SU-DHL-6 (cell line): Measurements from ENCODE around the gene KIFC3.

Experiments used
- H2AFZ ChIP-seq: fragments of 200-600 bp; sonication (generic); 2 replicates; pipeline ENCODE4 v1.6.1; 2014; ENCODE audit warnings: low read depth, mild to moderate bottlenecking, moderate library complexity, mixed read lengths, antibody characterized with exemption, low read length; ENCODE audit not compliant: severe bottlenecking
- H3F3A ChIP-seq: fragments of 200-600 bp; shearing (Covaris generic); 2 replicates; pipeline ENCODE4 v1.6.0; 2016; ENCODE audit warnings: antibody characterized with exemption, mild to moderate bottlenecking; ENCODE audit not compliant: insufficient read depth
- H3K27ac ChIP-seq: fragments of 200-600 bp; sonication (generic); 2 replicates; pipeline ENCODE4 v1.5.1; 2016; ENCODE audit warnings: low read depth, mild to moderate bottlenecking, low read length, moderate library complexity, mixed read lengths
- H3K27me3 ChIP-seq: fragments of 200-600 bp; sonication (generic), shearing (Covaris generic); 2 replicates; pipeline ENCODE4 v1.6.0; 2014; ENCODE audit warnings: mild to moderate bottlenecking, low read length
- H3K36me3 ChIP-seq: fragments of 200-600 bp; sonication (generic); 2 replicates; pipeline ENCODE4 v1.6.1; 2014; ENCODE audit warnings: mild to moderate bottlenecking, low read length, mixed read lengths
- H3K4me2 ChIP-seq: fragments of 300-600, 200-600 bp; shearing (Covaris generic), sonication (generic); 2 replicates; pipeline ENCODE4 v1.6.0; 2014; ENCODE audit warnings: low read length, low read depth, mild to moderate bottlenecking; ENCODE audit not compliant: poor library complexity, severe bottlenecking
- H3K4me3 ChIP-seq: fragments of 200-600 bp; sonication (generic); 2 replicates; pipeline ENCODE4 v1.5.1; 2014; ENCODE audit warnings: antibody characterized with exemption, low read length, mild to moderate bottlenecking, mixed read lengths; ENCODE audit not compliant: insufficient read depth, poor library complexity, severe bottlenecking
- H3K79me2 ChIP-seq: fragments of 200-600 bp; sonication (generic); 2 replicates; pipeline ENCODE4 v1.6.1; 2014; ENCODE audit warnings: mild to moderate bottlenecking, low read length, moderate library complexity; ENCODE audit not compliant: insufficient read depth
- H3K9ac ChIP-seq: fragments of 200-600 bp; sonication (generic); 2 replicates; pipeline ENCODE4 v1.7.0; 2014; ENCODE audit warnings: mild to moderate bottlenecking, low read length
- H3K9me2 ChIP-seq: fragments of 200-600 bp; sonication (generic); replicated peaks from 2 replicates; pipeline ENCODE4 v1.6.1; 2014; ENCODE audit warnings: low read length; ENCODE audit not compliant: insufficient read depth
- H3K9me3 ChIP-seq: fragments of 200-600 bp; sonication (generic); 2 replicates; pipeline ENCODE4 v1.6.1; 2014; ENCODE audit warnings: low read length, mixed read lengths; ENCODE audit not compliant: insufficient read depth
- H4K20me1 ChIP-seq: fragments of 200-600 bp; sonication (generic); 2 replicates; pipeline ENCODE4 v1.6.1; 2014; ENCODE audit warnings: low read depth, mild to moderate bottlenecking, antibody characterized with exemption, low read length, moderate library complexity, mixed read lengths
- EZH2phosphoT487 ChIP-seq: fragments of 200-600 bp; sonication (generic), shearing (Covaris generic); conservative IDR thresholded peaks from 2 replicates; pipeline ENCODE4 v1.6.1; 2018; ENCODE audit warnings: mild to moderate bottlenecking, antibody characterized with exemption, low read length, moderate library complexity, mixed read lengths
- TF ChIP-seq, protein P1 (sequence below): fragments of 200-600 bp; sonication (generic); IDR thresholded peaks from one replicate; pipeline ENCODE4 v1.5.1; 2017; ENCODE audit warnings: antibody characterized with exemption, mild to moderate bottlenecking, low read length, moderate library complexity; ENCODE audit not compliant: insufficient read depth, poor library complexity, severe bottlenecking

KIFC3 gene

DNA sequence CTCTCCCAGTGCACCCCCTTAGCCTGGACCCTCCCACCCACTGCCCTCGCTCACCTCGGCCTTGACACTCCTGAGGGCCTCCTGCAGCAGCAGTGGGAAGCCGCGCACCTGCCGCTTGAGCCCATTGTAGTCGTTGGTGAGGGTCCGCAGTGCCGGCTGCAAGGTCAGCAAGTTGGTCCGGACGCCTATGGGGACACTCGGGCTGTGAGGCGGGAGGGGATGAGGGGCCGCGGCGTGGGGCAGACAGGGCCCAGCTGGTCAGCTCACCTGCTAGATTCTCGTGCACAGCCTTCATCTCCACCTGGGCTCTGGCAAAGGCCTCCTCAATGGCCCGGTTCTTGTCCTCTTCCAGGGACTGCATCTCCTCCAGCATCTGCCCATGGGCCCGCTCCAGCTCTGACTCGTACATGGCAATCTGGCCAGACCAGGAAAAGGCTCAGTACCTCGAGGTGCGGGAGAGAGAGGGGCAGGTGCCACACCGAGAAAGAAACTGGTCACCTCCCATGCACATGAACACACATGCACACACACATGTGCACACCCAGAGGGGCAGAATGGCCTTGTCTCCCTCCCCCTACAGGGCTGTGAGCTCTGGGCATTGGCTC is 32.6 kb downstream of the KIFC3 start:
- H3K9me2 ChIP-seq = no peaks in the 10 kb centered on the region
- H3K79me2 ChIP-seq = no peaks in the 10 kb centered on the region
- H3F3A ChIP-seq = no peaks in the 10 kb centered on the region
- no peak for TF ChIP-seq EZH2phosphoT487
- TF ChIP-seq, protein P1, sequence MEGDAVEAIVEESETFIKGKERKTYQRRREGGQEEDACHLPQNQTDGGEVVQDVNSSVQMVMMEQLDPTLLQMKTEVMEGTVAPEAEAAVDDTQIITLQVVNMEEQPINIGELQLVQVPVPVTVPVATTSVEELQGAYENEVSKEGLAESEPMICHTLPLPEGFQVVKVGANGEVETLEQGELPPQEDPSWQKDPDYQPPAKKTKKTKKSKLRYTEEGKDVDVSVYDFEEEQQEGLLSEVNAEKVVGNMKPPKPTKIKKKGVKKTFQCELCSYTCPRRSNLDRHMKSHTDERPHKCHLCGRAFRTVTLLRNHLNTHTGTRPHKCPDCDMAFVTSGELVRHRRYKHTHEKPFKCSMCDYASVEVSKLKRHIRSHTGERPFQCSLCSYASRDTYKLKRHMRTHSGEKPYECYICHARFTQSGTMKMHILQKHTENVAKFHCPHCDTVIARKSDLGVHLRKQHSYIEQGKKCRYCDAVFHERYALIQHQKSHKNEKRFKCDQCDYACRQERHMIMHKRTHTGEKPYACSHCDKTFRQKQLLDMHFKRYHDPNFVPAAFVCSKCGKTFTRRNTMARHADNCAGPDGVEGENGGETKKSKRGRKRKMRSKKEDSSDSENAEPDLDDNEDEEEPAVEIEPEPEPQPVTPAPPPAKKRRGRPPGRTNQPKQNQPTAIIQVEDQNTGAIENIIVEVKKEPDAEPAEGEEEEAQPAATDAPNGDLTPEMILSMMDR = no peak
- no peak overlapping the region for H3K4me3 ChIP-seq
- H3K9ac ChIP-seq = no peak overlapping the region
- H3K4me2 ChIP-seq = no peak overlapping the region
- no peak overlapping the region for H2AFZ ChIP-seq
- H3K27ac ChIP-seq = no peak overlapping the region
- H3K36me3 ChIP-seq = no peaks in the 10 kb centered on the region
- no peaks in the 10 kb centered on the region for H4K20me1 ChIP-seq
- H3K9me3 ChIP-seq = no peaks in the 10 kb centered on the region
- no peaks in the 10 kb centered on the region for H3K27me3 ChIP-seq

GRCh38 chr16:57766714-57767348 is 35.5 kb downstream of the KIFC3 start:
- H2AFZ ChIP-seq = no peak overlapping the region
- H4K20me1 ChIP-seq = no peaks in the 10 kb centered on the region
- H3K27ac ChIP-seq = no peak overlapping the region
- no peaks in the 10 kb centered on the region for H3K79me2 ChIP-seq
- TF ChIP-seq, protein P1 = no peak
- TF ChIP-seq EZH2phosphoT487 = no peak
- H3F3A ChIP-seq = no peaks in the 10 kb centered on the region
- no peaks in the 10 kb centered on the region for H3K9me2 ChIP-seq
- H3K4me3 ChIP-seq = no peak overlapping the region
- H3K27me3 ChIP-seq = no peaks in the 10 kb centered on the region
- H3K9me3 ChIP-seq = no peaks in the 10 kb centered on the region
- H3K36me3 ChIP-seq = no peaks in the 10 kb centered on the region
- no peak overlapping the region for H3K4me2 ChIP-seq
- no peak overlapping the region for H3K9ac ChIP-seq

GRCh38 chr16:57765160-57765728 is 37.0 kb downstream of the KIFC3 start:
- Histone ChIP-seq H3F3A (no peaks in the 10 kb centered on the region), H3K36me3 (no peaks in the 10 kb centered on the region), H3K9me2 (no peaks in the 10 kb centered on the region), H3K4me2 (no peak overlapping the region), H4K20me1 (no peaks in the 10 kb centered on the region), H2AFZ (no peak overlapping the region), H3K9me3 (no peaks in the 10 kb centered on the region), H3K9ac (no peak overlapping the region), H3K27ac (no peak overlapping the region), H3K27me3 (no peaks in the 10 kb centered on the region), H3K4me3 (no peak overlapping the region), H3K79me2 (no peaks in the 10 kb centered on the region)
- no peak for TF ChIP-seq EZH2phosphoT487
- TF ChIP-seq, protein P1 = no peak
